MM.1S (cell line): ENCODE measurements around the gene MTCL1.

Experiments
- DNase-seq: peaks from one replicate; pipeline ENCODE4 v3.0.0-alpha.2; 2015
- H2AFZ ChIP-seq: fragments of 300-600 bp; sonication (generic); 2 replicates; pipeline ENCODE4 v1.6.0; 2016; ENCODE audit warnings: antibody characterized with exemption, low read length
- H3F3A ChIP-seq: fragments of 300-600 bp; sonication (generic); 2 replicates; pipeline ENCODE4 v1.6.1; 2016; ENCODE audit warnings: mild to moderate bottlenecking, antibody characterized with exemption, low read length, moderate library complexity, mixed read lengths; ENCODE audit not compliant: insufficient read depth
- H3K27ac ChIP-seq: fragments of 300-600 bp; sonication (generic); 2 replicates; pipeline ENCODE4 v1.5.1; 2016; ENCODE audit warnings: mild to moderate bottlenecking, low read length
- H3K27me3 ChIP-seq: fragments of 300-600 bp; sonication (generic); replicated peaks from 2 replicates; pipeline ENCODE4 v1.6.0; 2016; ENCODE audit warnings: low read length; ENCODE audit not compliant: insufficient read depth
- H3K36me3 ChIP-seq: fragments of 300-600 bp; sonication (generic); replicated peaks from 2 replicates; pipeline ENCODE4 v1.6.1; 2016; ENCODE audit warnings: mild to moderate bottlenecking, low read length, mixed read lengths; ENCODE audit not compliant: insufficient read depth
- H3K4me1 ChIP-seq: fragments of 300-600 bp; sonication (generic); 2 replicates; pipeline ENCODE4 v1.6.1; 2016; ENCODE audit warnings: low read length, mixed read lengths
- H3K4me2 ChIP-seq: fragments of 300-600 bp; sonication (generic); 2 replicates; pipeline ENCODE4 v1.6.0; 2016; ENCODE audit warnings: low read depth, low read length
- H3K4me3 ChIP-seq: fragments of 300-600 bp; sonication (generic); 2 replicates; pipeline ENCODE4 v1.5.1; 2016; ENCODE audit warnings: low read length, mixed read lengths
- H3K79me2 ChIP-seq: fragments of 300-600 bp; sonication (generic); 2 replicates; pipeline ENCODE4 v1.6.1; 2016; ENCODE audit warnings: mixed run types, low read length, mixed read lengths
- H3K9ac ChIP-seq: fragments of 300-600 bp; sonication (generic); 2 replicates; pipeline ENCODE4 v1.6.1; 2016; ENCODE audit warnings: low read length, mixed read lengths
- H3K9me2 ChIP-seq: fragments of 300-600 bp; sonication (generic); replicated peaks from 2 replicates; pipeline ENCODE4 v1.6.1; 2016; ENCODE audit warnings: mild to moderate bottlenecking, low read length, mixed read lengths; ENCODE audit not compliant: insufficient read depth
- H3K9me3 ChIP-seq: fragments of 300-600 bp; sonication (generic); replicated peaks from 2 replicates; pipeline ENCODE4 v1.6.1; 2016; ENCODE audit warnings: mild to moderate bottlenecking, low read length, mixed read lengths; ENCODE audit not compliant: insufficient read depth
- H4K20me1 ChIP-seq: fragments of 300-600 bp; sonication (generic); 2 replicates; pipeline ENCODE4 v1.6.1; 2016; ENCODE audit warnings: mild to moderate bottlenecking, low read length, moderate library complexity, mixed read lengths; ENCODE audit not compliant: insufficient read depth
- CTCF ChIP-seq: fragments of 300-600 bp; sonication (generic); IDR thresholded peaks from 2 replicates; pipeline ENCODE4 v1.5.1; 2016; ENCODE audit warnings: antibody characterized with exemption, low read length, mixed read lengths
- EZH2 ChIP-seq: fragments of 300-600 bp; sonication (generic); optimal IDR thresholded peaks from 2 replicates; pipeline ENCODE3; 2017; ENCODE audit warnings: low read depth, mild to moderate bottlenecking, antibody characterized with exemption, low read length, mixed read lengths
- EZH2phosphoT487 ChIP-seq: fragments of 300-600 bp; sonication (generic); IDR thresholded peaks from 2 replicates; pipeline ENCODE4 v1.6.1; 2018; ENCODE audit warnings: antibody characterized with exemption, low read length

Gene MTCL1

DNA sequence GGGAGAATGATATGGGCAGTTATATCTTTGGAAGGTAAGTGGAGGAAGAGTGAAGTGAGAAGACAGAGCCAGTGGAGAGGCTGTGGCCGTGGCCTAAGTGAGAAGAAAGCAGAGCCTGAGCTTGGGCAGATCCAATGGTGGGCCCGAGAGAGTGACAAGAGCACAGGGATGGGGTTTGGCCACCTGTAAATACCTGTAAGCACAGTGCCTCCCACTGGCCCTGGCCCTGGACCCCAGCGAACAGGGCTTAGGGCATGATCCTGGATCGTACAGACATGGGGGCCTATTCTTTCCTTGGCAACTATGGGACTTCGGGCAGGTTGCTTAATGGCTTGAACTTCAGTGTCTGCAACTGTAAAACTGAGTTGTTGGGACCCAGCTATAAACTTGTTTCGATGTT, 44.1 kb downstream of the MTCL1 start:
- Histone ChIP-seq H3K9me2 (no peaks in the 10 kb centered on the region), H4K20me1 (no peaks in the 10 kb centered on the region), H3F3A (peaks cover 3% of the 10 kb centered on the region; the same call in 1 of the 2 replicates), H3K4me1 (peaks cover 14% of the 10 kb centered on the region), H3K27ac (no peak overlapping the region), H3K27me3 (no peaks in the 10 kb centered on the region), H3K79me2 (peaks cover 75% of the 10 kb centered on the region), H3K9ac (no peak overlapping the region), H3K4me2 (no peak overlapping the region), H3K4me3 (no peak overlapping the region), H3K9me3 (no peaks in the 10 kb centered on the region), H3K36me3 (no peaks in the 10 kb centered on the region), H2AFZ (no peak overlapping the region)
- DNase-seq: no peak
- TF ChIP-seq CTCF (no peak), EZH2phosphoT487 (no peak), EZH2 (no peak)

DNA sequence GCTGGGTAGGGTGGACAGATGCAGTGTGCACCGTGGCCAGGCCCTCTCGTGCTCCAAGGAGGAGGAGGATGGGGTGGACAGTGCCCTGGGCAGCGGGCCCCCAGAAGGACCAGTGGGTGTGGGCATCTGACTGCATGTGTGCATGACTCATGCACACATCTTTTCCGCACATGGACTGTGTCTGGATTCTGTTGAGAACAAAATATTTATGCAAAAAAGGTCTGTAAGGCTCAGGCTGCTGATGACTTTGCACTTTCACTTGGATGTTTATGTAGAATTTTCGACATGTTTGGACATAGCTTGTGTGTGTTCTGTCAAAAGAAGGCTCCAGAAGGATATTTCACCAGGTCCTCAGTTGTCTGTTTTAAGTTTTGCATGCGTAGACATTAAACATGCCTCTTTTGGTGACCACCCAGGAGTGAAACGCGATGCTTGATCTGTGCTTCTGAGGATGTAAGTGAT, 45.6 kb downstream of the MTCL1 start:
- no peaks in the 10 kb centered on the region for H3F3A ChIP-seq
- no peak overlapping the region for H3K9ac ChIP-seq
- no peak for DNase-seq
- H3K4me2 ChIP-seq: no peak overlapping the region
- H4K20me1 ChIP-seq: no peaks in the 10 kb centered on the region
- H3K9me2 ChIP-seq: no peaks in the 10 kb centered on the region
- H2AFZ ChIP-seq: no peak overlapping the region
- no peaks in the 10 kb centered on the region for H3K9me3 ChIP-seq
- no peaks in the 10 kb centered on the region for H3K36me3 ChIP-seq
- no peak overlapping the region for H3K4me3 ChIP-seq
- H3K4me1 ChIP-seq: peaks cover 4% of the 10 kb centered on the region
- TF ChIP-seq CTCF (no peak), EZH2 (no peak), EZH2phosphoT487 (no peak)
- H3K27me3 ChIP-seq: no peaks in the 10 kb centered on the region
- peaks cover 68% of the 10 kb centered on the region for H3K79me2 ChIP-seq
- H3K27ac ChIP-seq: no peak overlapping the region

GRCh38 chr18:8751692-8752091, 46.3 kb downstream of the MTCL1 start:
- Histone ChIP-seq H3K4me1 (no peaks in the 10 kb centered on the region), H3F3A (no peaks in the 10 kb centered on the region), H3K79me2 (peaks cover 64% of the 10 kb centered on the region), H3K9me2 (no peaks in the 10 kb centered on the region), H3K36me3 (no peaks in the 10 kb centered on the region), H2AFZ (no peak overlapping the region), H3K9me3 (no peaks in the 10 kb centered on the region), H3K4me3 (no peak overlapping the region), H3K27me3 (no peaks in the 10 kb centered on the region), H3K27ac (no peak overlapping the region), H3K4me2 (no peak overlapping the region), H3K9ac (no peak overlapping the region), H4K20me1 (no peaks in the 10 kb centered on the region)
- no peak for TF ChIP-seq EZH2phosphoT487
- no peak for DNase-seq

DNA sequence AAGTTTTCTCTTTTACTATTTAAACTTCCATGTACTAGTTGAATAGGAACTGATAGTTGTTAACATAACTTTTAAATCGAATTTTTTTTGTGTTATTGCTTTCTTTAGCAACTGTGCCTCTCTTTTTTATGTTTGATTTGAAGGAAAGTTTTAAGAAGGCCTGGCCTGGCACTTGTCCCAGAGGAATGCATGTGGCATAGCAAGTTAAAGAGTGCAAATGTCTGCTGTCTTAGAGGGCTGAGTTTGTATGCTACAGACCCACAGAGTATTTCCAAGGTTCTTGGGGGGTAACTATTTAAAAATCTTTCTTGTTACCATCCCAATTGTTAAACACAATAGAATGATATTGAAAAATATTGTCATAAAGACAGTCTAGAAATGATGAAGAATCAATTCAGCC, 47.0 kb downstream of the MTCL1 start:
- Histone ChIP-seq H3K4me1 (no peaks in the 10 kb centered on the region), H3K9me2 (no peaks in the 10 kb centered on the region), H2AFZ (no peak overlapping the region), H3K27me3 (no peaks in the 10 kb centered on the region), H3K4me2 (no peak overlapping the region), H3K79me2 (peaks cover 59% of the 10 kb centered on the region), H3K27ac (no peak overlapping the region), H3K9me3 (no peaks in the 10 kb centered on the region), H3K36me3 (no peaks in the 10 kb centered on the region), H3F3A (no peaks in the 10 kb centered on the region), H3K9ac (no peak overlapping the region), H4K20me1 (no peaks in the 10 kb centered on the region), H3K4me3 (no peak overlapping the region)
- no peak for DNase-seq
- TF ChIP-seq EZH2phosphoT487: no peak
- no peak for TF ChIP-seq EZH2
- TF ChIP-seq CTCF: no peak
